HG02588 (cell line): Measurements from ENCODE around the gene PWP2.
"Not testable (repeated sequence)": the region's sequence is repeated elsewhere in the genome, so short reads cannot be mapped to it uniquely, and the experiment has no call there.

ENCODE experiments used
- ATAC-seq: cut with Tn5 transposase; IDR thresholded peaks from one replicate; pipeline ENCODE4 v1.9.1; 2021; ENCODE audit warnings: mild to moderate bottlenecking, moderate library complexity; ENCODE audit not compliant: unreplicated experiment

PWP2 gene

GRCh38 chr21:44159349-44160297 is 52.4 kb downstream of the PWP2 start:
- not testable (repeated sequence) for ATAC-seq

GRCh38 chr21:44160298-44160672 is 53.1 kb downstream of the PWP2 start:
- ATAC-seq = not testable (repeated sequence)

- not testable (repeated sequence) for ATAC-seq
These were observed 53.6 kb downstream of the PWP2 start for GRCh38 chr21:44160821-44161220.

GRCh38 chr21:44163167-44163653 is 56.0 kb downstream of the PWP2 start:
- not testable (repeated sequence) for ATAC-seq

- not testable (repeated sequence) for ATAC-seq
These were observed 58.7 kb downstream of the PWP2 start for GRCh38 chr21:44165933-44166332.

GRCh38 chr21:44167527-44167926 is 60.3 kb downstream of the PWP2 start:
- not testable (repeated sequence) for ATAC-seq

GRCh38 chr21:44170326-44170725 is 63.1 kb downstream of the PWP2 start:
- not testable (repeated sequence) for ATAC-seq

GRCh38 chr21:44170863-44171262 is 63.7 kb downstream of the PWP2 start:
- ATAC-seq = not testable (repeated sequence)

GRCh38 chr21:44171962-44172572 is 64.9 kb downstream of the PWP2 start:
- ATAC-seq = not testable (repeated sequence)

- not testable (repeated sequence) for ATAC-seq
These were observed 65.5 kb downstream of the PWP2 start for GRCh38 chr21:44172741-44173140.

- peak; percentile 61 for ATAC-seq
These were observed 68.0 kb downstream of the PWP2 start for GRCh38 chr21:44175189-44175588.

GRCh38 chr21:44176127-44176526 is 68.9 kb downstream of the PWP2 start:
- not testable (repeated sequence) for ATAC-seq
